ENCODE data around the gene POLR3A.

POLR3A gene

GRCh38 chr10:78033637-78034470 is 4.5 kb upstream of the POLR3A start, which contains the start of gene RPS24:
RPS24 (plus strand) TSS chr10:78033863; CDS start chr10:78033902, 39 bp downstream.
- in situ Hi-C loops (cut with MboI; ENCODE audit: low pct_unique_long_range_greater_than_20kb, low sequenced_read_pairs) = loop anchor here (25.0 kb wide), 1 partner anchor 1153 kb away; no protein-coding TSS in a partner anchor
- peak; percentile 99 for DNase-seq

GRCh38 chr10:78033387-78033636 is 4.0 kb upstream of the POLR3A start:
- in situ Hi-C loops (cut with MboI; ENCODE audit: low pct_unique_long_range_greater_than_20kb, low sequenced_read_pairs) = loop anchor here (25.0 kb wide), 1 partner anchor 1154 kb away; no protein-coding TSS in a partner anchor
- no peak for DNase-seq

- in situ Hi-C loops (cut with MboI; ENCODE audit: low pct_unique_long_range_greater_than_20kb, low sequenced_read_pairs) = loop anchor here (25.0 kb wide), 1 partner anchor 1159 kb away; no protein-coding TSS in a partner anchor
- DNase-seq = no peak
Measured at GRCh38 chr10:78028438-78029268, 662 bp downstream of the POLR3A start.

GRCh38 chr10:78025685-78026364 is 3.5 kb downstream of the POLR3A start:
- in situ Hi-C loops (cut with MboI; ENCODE audit: low pct_unique_long_range_greater_than_20kb, low sequenced_read_pairs) = loop anchor here (25.0 kb wide), 1 partner anchor 1161 kb away; no protein-coding TSS in a partner anchor
- no peak for DNase-seq

- in situ Hi-C loops (cut with MboI; ENCODE audit: low pct_unique_long_range_greater_than_20kb, low sequenced_read_pairs) = no loop called here
Measured at GRCh38 chr10:78023741-78024140, 5.6 kb downstream of the POLR3A start.

GRCh38 chr10:78021201-78021600 is 8.1 kb downstream of the POLR3A start:
- in situ Hi-C loops (cut with MboI; ENCODE audit: low pct_unique_long_range_greater_than_20kb, low sequenced_read_pairs) = no loop called here
- no peak for DNase-seq

More at GRCh38 chr10:78023741-78024140, 5.6 kb downstream of the POLR3A start:
- DNase-seq = no peak

DNA sequence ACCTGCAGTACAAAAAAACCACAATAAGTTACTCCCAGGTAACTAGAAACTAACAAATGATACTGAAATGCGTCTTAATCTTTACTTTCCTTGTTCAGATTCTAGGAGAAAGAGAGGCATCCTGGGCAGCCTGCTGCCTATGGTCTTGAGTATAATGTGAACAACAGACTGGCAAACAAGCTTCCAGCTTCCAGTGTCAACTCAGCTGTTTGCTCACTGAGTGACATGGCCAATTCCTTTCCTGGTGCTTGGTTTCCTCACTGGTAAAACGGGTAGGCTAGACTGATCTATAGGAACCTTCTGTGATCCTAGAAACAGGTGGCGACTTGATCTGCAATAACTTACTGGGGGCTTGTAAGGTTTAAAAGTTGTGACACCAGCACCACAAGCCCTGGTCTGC is 10.1 kb downstream of the POLR3A start:
- in situ Hi-C loops (cut with MboI; ENCODE audit: low pct_unique_long_range_greater_than_20kb, low sequenced_read_pairs) = no loop called here
- DNase-seq = no peak

DNA sequence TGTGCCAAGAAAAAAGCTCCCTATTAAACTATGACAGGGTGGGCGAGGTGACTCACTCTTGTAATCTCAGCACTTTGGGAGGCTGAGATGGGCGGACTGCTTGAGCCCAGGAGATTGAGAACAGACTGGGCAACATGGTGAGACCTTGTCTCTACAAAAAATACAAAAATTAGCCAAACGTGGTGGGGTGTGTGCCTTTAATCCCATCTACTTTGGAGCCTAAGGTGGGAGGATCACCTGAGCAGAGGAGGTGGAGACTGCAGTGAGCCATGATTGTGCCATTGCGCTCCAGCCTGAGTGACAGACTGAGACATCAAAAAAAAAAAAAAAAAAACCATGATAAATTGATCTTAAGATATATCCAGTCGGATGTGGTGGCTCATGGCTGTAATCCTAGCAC is 11.5 kb downstream of the POLR3A start:
- in situ Hi-C loops (cut with MboI; ENCODE audit: low pct_unique_long_range_greater_than_20kb, low sequenced_read_pairs) = no loop called here
- DNase-seq = no peak

DNA sequence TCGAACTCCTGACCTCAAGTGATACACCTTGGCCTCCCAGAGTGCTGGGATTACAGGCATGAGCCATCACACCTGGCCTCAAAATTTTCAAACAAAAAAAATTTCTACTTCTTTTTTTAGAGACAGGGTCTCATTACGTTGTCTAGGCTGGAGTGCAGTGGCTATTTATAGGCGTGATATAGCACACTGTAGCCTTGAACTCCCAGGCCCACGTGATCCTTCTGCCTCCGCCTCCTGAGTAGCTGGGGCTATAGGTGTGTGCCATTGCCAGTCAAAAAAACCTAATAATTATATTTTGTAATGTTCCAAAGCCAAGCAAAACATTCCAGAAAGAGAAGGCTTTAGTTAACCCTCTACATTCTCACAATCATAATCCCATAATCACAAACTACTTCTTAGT is 13.8 kb downstream of the POLR3A start:
- no peak for DNase-seq
- in situ Hi-C loops (cut with MboI; ENCODE audit: low pct_unique_long_range_greater_than_20kb, low sequenced_read_pairs) = no loop called here

GRCh38 chr10:78013564-78013963 is 15.8 kb downstream of the POLR3A start:
- DNase-seq = no peak
- in situ Hi-C loops (cut with MboI; ENCODE audit: low pct_unique_long_range_greater_than_20kb, low sequenced_read_pairs) = no loop called here

- no peak for DNase-seq
- in situ Hi-C loops (cut with MboI; ENCODE audit: low pct_unique_long_range_greater_than_20kb, low sequenced_read_pairs) = no loop called here
Measured at GRCh38 chr10:78011065-78011464, 18.2 kb downstream of the POLR3A start.

GRCh38 chr10:78010278-78010677 is 19.0 kb downstream of the POLR3A start:
- in situ Hi-C loops (cut with MboI; ENCODE audit: low pct_unique_long_range_greater_than_20kb, low sequenced_read_pairs) = no loop called here

DNA sequence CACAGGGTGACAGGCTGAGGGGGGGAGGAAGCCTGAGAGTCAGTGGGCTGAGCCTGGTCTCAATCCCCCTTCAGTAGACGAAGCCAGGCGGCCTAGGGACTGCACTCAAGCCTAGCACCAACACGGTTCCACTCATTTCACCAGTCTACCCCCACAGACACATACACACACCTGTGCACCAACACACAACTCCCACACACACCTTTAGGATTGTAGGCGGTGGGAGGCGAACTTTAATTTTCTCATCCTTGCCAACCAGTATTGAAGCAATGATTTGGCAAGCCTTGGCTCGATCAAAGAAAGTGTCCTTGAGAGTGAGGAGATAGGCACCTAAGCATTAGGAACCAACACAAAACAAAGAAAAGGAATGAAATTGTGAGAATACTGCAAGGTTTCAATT is 19.7 kb downstream of the POLR3A start:
- no peak for DNase-seq

More at GRCh38 chr10:78010278-78010677, 19.0 kb downstream of the POLR3A start:
- DNase-seq = no peak

DNA sequence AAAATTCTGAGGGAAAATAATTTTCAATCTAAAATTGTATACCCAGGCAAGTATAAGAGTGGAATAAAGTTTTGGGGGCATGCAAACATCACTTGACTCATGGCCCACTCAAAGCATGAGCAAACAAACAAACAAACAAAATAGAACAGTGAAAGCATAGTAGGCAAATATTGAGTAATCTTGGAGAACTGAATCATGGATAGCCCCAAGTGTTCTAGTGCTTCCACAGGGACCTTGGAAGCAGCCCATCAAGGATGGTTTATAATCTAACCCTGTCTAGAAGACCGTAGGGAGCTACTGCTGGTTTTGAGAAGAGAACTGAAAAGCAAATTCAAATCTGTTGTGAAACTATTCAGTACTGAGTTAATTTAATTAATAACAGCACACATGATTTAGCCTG is 22.1 kb downstream of the POLR3A start:
- in situ Hi-C loops (cut with MboI; ENCODE audit: low pct_unique_long_range_greater_than_20kb, low sequenced_read_pairs) = no loop called here
- DNase-seq = no peak

More for the DNA sequence above, 19.7 kb downstream of the POLR3A start:
- in situ Hi-C loops (cut with MboI; ENCODE audit: low pct_unique_long_range_greater_than_20kb, low sequenced_read_pairs) = no loop called here

GRCh38 chr10:78004215-78005026 is 24.9 kb downstream of the POLR3A start:
- no peak for DNase-seq
- in situ Hi-C loops (cut with MboI; ENCODE audit: low pct_unique_long_range_greater_than_20kb, low sequenced_read_pairs) = no loop called here

DNA sequence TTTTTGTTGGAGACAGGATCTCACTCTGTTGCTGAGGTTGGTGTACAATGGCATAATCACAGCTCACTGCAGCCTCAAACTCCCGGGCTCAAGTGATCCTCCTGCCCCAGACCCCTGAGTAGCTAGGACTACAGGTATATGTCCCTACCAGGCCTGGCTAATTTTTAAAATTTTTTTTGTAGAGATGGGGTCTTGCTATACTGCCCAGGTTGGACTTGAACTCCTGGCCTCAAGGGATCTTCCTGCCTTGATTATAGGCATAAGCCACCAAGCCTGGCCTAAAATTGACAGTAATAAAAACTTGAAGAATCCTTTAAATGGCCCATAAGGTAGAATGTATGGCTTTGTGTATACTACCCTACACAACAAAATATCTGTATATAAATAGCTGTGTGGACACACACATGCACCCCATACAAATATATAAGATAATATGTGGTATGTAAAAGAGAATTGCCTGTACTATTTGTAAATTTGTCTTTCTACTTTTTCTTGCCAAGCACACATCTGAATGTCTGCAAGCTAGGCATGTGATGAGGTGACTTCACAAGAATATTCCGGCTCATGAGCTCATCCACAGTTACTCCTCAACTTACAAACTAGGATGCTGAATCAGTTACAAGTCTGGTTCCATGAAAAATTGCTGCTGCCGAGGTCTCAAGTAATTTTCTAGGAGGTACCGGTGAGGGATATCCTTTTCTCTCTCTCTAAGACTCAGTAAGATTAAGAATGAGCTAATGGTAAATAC is 26.6 kb downstream of the POLR3A start:
- no peak for DNase-seq
- in situ Hi-C loops (cut with MboI; ENCODE audit: low pct_unique_long_range_greater_than_20kb, low sequenced_read_pairs) = no loop called here

GRCh38 chr10:78000956-78001472 is 28.3 kb downstream of the POLR3A start:
- in situ Hi-C loops (cut with MboI; ENCODE audit: low pct_unique_long_range_greater_than_20kb, low sequenced_read_pairs) = no loop called here
- no peak for DNase-seq

DNA sequence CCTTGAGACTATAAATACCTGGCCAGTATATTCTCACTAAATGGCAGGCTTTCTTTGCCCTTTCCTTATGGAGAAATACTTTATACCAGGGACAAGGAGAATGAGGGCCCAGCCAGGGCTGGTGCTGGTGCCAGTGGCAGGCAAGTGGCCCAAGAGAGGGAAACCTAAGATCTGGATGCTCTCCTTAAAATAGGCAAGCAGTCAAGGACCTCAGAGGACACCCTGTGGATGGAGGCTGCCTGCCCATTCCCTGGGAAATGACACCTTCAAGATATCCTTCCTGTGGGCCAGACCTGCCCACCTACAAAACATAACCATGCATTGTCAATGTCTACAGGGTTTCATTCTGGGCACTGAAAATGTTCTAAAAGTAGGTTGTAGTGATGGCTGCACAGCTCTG is 29.1 kb downstream of the POLR3A start:
- DNase-seq = no peak
- in situ Hi-C loops (cut with MboI; ENCODE audit: low pct_unique_long_range_greater_than_20kb, low sequenced_read_pairs) = no loop called here
